Measurements from ENCODE around the gene FAM174A.

Gene FAM174A

DNA sequence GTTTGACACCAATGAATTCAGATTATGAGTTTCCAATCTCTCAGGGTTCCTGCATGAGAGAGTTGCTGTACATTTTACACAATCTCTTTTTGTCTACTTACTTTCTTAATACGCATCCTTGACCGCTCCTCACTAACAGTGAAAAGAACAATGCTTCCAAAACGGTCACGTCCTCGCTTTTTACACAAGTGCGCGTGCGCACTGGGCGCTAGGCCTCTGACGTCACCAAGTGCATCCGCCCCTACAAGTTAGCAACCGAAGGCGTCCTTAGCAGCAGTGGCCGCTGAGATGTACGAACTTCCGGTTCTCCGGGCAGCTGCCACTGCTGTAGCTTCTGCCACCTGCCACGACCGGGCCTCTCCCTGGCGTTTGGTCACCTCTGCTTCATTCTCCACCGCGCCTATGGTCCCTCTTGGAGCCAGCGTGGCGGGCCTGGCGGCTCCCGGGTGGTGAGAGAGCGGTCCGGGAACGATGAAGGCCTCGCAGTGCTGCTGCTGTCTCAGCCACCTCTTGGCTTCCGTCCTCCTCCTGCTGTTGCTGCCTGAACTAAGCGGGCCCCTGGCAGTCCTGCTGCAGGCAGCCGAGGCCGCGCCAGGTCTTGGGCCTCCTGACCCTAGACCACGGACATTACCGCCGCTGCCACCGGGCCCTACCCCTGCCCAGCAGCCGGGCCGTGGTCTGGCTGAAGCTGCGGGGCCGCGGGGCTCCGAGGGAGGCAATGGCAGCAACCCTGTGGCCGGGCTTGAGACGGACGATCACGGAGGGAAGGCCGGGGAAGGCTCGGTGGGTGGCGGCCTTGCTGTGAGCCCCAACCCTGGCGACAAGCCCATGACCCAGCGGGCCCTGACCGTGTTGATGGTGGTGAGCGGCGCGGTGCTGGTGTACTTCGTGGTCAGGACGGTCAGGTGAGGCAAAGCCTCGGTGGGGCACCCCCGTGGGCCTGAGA lies at the start of gene FAM174A:
FAM174A (plus strand) TSS at position 315 of the 946 bp plus-strand sequence; CDS start at position 472, 157 bp downstream.
- peak; percentile 90 for DNase-seq (ENCODE audit: low spot score)

DNA sequence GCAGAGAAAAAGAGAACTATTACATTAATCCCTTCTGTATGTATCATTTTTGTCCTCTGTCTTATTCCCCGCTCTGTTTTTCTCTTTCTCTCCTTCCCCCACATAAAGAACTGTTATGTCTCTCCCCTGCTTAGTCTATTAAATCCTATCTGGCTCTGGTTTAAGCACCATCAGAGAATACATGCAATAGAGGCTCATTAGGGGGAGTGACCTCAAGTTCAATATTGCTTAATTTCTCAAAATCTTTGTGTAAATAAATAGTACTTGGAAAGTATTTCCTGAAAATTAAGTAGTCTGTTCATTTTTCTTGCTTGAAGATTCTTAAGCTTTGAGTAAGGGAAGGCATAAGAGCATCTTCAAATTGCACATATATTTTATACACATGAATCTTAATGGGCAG lies 41.2 kb upstream of the FAM174A start:
- DNase-seq (ENCODE audit: low spot score), result no peak

DNA sequence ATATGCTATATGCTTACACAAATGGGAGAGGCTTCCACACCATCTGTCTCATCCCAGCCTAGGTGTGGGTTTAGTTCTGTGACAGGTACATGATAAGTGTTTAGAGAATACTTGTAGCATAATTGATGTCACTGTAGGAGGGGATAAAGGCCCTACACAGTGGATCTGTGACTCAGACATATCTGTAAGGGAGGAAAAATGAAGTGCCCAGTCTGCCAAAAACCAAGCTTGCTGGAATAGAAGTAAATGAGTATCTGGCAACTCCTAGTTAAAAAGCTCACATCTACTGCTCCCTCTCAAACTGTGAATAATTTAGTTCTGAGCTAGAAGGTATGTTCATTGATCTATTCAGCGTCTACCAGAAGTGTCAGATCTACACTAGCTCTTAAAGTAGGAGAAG lies 38.9 kb upstream of the FAM174A start:
- no peak for DNase-seq (ENCODE audit: low spot score)

DNA sequence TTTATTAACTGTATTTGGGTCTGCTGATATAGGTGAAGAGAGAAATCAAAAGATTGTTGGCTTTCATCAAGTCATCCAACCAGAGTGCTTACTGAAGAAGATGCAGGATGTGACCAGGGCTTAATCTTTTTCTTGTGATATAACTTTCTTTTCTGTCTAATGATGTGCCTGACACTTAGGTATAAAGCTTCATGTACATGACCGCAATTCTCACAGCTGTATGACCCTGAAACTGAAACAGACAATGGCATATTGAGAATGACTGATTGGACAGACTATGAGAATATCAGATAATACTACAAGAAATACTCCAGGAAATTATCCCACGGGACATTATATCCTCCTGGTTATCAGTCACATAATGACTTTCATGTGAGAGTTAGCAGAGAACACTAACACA lies 32.5 kb upstream of the FAM174A start:
- DNase-seq (ENCODE audit: low spot score), result no peak

DNA sequence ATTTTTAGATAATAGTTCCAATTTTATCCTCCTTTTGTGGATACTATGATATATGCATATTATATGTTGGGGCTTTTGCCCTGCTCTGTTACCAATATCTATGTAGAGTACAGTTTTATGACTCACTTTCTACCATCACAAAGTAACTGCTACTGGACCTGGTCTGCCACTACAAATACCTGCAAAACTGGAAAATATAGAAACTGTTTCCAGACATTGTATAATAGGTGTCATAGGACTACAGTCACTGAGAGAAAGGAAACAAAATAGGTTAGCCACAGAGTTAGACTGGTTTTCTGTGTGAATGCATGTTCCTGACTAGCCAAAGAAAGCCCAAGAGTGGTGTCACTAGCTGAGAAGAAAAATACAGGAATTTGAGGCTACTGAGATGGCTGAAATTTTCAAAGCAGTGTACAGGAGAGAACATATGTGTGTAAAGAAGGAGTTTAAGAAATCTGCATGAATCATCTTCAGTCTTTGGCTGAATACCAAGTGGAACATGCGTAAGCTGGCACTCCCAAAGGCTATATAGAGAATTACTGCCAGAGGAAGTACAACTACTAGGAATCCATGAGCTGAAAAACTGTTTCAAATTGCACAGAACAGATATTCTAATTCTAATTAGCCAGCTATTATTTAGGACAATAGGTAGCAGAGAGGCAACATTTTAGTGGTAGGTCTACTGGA lies 29.0 kb upstream of the FAM174A start:
- DNase-seq (ENCODE audit: low spot score), result no peak

DNA sequence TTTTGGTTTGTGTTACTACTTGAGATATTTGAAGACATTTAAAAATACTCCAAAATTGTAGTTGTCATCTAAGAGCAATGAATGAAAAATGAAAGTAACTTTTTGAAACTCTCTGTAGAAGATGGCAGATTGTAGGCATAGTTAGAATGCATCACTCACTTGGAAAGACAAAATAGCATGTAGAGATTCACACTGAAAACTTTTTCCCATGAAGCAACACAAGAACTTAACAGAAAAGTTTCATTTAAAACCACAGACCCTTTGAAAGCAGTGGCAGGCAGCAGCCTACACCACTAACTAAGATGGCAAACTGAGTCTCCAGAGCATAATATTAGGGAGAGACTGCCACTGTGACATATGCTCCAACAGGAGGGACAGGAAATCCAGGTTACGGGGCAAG lies 18.9 kb upstream of the FAM174A start:
- no peak for DNase-seq (ENCODE audit: low spot score)

DNA sequence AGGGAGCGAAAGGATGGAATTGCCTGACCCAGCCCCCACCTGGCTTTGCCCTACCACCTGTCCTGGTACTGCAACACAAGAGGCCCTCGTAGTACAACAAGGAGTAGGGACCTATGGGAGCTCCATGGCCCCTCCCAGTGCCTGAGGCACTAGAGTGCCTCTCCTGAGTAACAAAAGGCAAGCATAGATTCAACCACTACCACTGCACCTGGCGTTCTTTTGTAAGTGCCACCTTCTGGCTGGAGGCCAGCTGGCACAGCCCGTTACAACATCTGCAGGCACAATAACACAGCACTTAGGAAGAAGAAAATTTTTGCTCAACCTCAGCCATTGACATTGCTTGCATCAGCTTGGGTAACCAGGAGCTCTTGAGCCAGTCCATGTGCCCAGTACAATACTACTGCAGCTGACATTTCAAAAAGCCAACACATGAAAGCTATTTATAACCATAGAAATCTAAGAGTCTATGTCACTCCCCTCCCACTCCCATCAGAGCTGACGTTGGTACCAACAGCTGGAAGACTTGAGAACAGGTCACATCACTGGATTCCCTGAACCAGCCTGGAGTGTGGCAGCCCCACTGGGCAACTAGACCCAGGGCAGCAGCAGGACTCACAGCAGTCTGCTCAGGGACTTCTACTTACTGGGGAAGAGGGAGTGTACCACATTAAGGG lies 17.7 kb upstream of the FAM174A start:
- DNase-seq (ENCODE audit: low spot score), result peak; percentile 33

DNA sequence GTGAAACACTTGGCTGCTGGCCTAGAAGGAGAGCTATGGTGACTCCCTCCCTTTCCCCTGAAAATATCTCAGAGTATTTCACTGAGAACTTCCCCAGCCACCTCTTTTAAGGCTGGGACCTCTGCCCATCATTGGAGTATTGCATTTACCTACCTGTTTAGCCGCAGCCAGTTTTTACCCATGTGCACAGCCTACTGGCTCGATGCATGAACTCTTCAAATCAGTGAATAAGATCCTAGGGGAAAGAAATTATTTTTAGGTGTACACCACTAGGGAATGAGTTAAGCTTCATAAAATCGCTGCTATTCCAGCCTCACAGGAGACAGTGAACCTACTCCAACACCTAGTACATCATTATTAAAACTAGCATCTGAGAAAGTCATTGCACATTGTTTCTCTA lies 16.8 kb upstream of the FAM174A start:
- no peak for DNase-seq (ENCODE audit: low spot score)

DNA sequence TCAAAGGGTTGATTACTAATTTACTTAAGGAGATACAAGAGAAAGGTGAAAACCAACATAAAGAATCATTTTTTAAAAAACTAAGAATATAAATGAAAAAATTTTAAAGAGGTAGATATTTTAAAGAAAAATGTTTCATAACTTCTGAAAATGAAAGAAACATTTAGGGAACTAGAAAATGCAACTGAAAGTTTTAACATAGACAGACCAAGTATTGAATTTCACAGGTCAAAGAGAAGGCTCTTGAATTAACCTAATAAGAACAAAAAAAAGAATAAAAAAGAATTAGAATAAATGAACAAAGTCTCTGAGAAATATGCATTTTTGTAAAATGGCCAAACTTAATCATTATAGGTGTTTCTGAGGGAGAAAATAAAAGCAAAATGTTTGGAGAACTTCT lies 16.1 kb upstream of the FAM174A start:
- no peak for DNase-seq (ENCODE audit: low spot score)

DNA sequence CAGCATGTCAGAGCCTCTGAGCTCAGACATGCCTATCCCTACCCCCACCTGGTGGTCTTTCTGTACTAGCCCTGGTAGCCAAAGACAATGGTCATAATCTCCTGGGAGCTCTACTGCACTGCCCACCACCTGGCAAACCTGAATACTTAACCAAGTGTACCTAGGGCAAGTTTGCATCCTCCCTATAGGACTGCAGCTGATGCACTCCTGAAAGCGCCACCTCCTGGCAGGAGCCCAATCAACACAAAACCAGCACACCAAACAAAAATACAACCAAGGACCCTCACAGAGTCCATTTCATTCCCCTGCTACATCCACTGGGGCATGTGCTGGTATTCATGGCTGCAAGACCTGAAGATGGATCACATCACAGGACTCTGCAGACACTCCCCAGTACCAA lies 14.8 kb upstream of the FAM174A start:
- DNase-seq (ENCODE audit: low spot score), result no peak

DNA sequence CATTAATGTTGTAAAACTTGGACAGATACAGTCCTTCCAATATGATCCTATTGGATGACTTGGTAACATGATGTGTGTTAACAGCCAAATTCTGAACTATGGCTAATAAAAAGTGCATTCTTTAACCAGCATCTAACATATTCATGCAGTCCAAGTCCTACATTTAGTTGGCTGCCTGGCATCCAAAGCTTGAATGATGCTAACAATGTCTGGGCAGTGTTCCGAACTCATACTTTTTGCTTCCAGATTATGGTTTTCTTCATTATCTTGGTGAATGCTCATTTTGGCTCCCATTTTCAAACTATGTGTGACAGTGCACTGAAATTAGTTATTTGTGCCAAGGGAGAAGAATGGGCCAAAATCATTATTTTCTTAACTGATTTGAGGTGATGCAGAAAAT lies 2.8 kb downstream of the FAM174A start:
- DNase-seq (ENCODE audit: low spot score), result no peak

DNA sequence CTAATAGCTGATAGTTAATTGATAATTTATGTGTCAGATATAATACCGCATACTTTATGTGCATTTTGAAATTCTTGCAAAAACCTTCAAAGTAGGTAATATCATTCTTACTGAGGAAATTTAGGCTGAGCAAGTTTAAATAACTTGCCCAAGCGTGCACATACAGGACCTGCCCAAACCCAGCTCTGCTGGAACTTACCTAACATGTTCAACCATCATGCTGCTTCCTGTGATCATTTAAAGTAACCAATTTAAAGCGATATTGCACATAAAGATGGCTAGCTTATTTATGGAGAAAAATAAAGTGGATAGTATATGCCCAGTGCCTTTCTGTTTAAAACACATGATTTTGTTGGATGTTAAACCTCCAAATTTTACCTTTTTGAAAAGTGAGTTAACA lies 4.3 kb downstream of the FAM174A start:
- DNase-seq (ENCODE audit: low spot score), result no peak

DNA sequence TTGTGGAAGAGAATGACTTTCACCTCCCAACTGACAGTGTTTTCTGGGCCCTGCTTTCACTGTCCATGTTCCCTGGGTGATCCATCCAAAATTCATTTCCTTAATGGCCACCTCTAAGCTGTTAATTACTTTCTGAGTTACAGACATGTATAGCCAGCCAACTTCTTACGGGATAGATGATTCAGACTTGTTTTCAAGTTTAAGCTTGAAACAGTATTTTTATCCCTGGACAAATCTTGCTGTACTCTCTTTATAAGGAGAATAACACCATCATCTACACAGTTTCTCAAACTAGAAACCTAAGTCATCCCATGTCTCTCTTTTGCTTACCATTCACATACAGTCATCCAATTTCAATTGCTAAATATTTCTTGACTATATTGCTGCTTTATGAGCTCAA lies 6.9 kb downstream of the FAM174A start:
- DNase-seq (ENCODE audit: low spot score), result no peak

DNA sequence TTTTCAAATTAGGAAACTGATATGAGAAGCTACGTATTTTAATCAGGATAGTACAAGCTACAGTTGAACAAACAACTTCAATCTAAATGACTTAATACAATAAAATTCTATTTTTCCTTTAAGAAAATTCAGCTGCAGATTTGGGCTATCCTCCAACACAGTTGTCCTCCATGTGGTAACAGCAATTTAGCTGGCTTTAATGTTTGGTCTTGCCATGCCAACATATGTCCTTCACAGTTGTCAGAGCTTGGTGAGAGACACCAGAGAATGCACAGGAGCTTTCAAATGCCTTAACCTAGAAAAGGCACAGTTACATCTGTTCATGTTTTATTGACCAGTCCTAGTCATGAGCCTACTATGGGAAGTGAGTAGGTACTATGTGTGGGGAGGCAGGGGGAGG lies 10.8 kb downstream of the FAM174A start:
- DNase-seq (ENCODE audit: low spot score), result no peak

DNA sequence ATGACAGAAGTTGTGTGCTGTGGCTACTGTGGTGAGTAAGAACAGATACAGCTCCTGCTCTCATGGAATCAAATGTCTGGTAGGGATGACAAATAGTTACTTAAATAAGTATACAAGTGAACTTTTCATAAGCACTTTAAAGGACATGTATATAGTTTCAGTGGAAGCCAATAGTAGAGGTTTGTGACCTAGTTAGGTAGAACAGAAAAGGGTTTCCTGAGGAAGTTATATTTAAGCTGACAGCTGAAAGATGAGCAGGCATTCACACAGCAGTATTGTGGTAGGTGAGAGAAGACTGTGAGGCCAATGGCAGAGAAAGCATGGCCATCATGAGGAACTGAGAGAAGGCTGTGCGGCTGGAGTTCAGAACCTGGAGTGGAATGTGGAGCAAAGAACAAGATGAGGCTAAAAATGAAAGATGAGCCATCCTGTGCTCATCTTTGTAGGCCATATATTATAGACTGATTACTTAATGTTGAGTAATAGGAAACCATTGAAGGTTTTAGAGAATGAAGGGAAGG lies 15.4 kb downstream of the FAM174A start:
- DNase-seq (ENCODE audit: low spot score), result no peak

DNA sequence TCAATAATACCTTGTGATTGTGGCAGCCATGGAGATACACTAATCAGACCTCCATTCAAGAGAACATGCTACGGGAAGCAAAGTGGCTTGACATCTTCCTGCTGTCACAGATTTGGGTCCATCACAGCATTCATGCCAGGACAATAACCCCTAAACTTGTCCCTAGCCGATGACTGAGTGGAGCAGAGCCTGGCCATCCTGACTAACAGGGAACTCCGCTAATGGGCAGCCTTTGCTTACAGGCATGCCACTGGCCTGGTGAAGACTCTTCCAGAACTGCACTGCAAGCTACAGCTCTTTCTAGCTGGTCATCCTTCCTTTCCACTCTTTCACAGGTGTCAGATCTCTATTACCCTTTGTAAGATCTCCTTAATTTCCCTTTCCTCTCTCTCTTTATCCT lies 16.0 kb downstream of the FAM174A start:
- DNase-seq (ENCODE audit: low spot score), result no peak

DNA sequence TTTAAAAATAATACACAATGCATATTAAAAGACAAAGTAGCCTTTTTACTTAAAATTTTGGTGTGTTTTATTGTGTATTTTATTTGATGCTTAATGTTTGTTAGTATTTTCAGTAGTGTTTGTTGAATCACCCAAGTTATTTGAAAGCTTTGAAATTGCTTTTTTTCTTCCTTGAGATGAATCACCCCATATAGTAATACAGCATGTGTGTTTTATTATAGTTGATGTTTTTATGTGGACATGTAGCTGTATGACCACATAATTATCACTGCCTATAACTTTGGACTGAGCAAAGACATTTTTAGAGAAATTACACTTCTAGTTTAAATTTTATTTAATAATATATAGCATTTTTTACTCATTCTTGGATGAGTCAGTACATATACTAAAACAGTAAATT lies 18.0 kb downstream of the FAM174A start:
- no peak for DNase-seq (ENCODE audit: low spot score)

DNA sequence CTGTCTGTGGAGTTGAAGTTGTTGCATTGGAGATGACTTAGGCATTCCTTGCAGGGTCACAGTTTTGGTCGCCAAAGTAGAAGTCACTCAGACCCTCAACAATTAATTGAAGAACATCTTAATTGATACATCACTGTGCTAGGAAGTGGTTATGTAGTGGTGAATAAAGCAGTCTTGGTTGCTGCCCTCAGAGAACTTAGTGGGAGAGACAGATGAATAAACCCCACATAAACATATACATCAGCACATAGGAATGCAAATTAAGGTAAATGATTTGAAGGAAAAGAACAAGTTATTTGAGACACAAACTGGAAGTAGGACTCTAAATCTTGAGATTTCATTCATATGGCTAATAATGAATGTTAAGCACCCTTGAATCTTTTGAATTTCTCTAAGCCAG lies 25.7 kb downstream of the FAM174A start:
- no peak for DNase-seq (ENCODE audit: low spot score)

DNA sequence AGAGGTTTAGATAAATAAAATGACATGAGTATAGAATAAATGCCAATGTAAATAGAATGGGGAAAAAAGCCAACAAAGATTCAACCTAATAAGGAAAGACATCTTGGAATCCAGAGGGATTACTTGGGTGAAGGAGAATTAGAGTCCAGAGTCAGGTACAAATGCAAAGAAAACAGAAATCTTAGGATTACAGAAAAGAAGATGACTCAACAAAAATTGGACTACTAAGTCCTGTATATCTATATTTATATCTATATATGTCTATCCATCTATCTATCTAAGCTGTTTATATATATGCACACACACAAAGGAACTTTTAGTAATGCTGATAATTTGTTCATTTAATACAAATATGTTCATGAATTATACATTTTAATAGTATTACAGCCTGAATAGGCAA lies 27.6 kb downstream of the FAM174A start:
- no peak for DNase-seq (ENCODE audit: low spot score)

DNA sequence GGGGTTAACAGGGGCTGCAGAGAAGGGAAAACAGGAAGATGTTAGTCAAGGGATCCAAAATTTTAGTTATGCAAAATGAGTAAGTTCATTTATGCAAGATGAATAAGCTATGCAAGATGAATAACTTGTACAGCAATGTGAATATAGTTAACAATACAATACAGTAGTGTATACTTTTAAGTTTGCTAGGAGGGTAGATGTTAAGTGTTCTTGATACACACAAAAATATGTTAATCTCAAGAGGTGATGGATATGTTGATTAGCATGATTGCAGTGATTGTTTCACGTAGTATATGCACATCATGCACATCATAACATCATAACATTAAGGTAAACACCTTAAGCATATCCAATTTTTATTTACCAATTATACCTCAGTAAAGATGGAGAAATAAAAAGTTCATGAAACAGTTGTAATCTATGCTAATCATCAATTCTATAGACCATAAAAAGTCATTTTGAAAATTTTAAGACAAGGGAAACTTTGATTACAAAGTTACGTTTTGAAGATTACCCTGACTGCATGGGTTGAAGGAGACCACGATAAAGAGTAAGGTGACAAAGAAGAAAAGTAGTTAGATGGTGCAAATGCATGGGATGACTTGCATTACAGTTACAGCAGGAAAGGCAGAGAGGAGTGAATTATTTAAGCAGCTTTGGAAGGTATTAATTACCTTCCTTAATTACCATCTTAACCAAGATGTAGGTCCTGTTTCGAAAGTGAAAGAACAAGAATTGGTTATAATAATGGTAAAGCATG lies 31.4 kb downstream of the FAM174A start:
- DNase-seq (ENCODE audit: low spot score), result no peak

DNA sequence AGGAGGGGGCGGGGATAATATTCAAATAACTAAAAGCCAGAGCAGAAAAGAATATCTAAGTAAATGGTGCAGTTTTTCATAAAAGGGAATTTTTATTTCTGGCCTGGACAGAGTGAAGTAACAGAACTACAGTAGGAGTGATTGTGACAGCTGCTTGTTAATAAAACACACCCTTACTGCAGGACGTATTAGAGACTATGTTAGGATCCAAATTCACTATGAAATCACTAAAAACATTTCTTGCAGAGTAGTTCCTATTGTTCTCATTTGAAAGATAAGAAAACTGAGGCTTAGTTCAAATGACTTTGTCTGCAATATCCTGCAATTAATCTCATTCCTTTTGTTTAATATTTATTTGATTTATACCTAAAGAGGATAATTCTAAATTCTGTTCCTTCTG lies 39.5 kb downstream of the FAM174A start:
- no peak for DNase-seq (ENCODE audit: low spot score)

DNA sequence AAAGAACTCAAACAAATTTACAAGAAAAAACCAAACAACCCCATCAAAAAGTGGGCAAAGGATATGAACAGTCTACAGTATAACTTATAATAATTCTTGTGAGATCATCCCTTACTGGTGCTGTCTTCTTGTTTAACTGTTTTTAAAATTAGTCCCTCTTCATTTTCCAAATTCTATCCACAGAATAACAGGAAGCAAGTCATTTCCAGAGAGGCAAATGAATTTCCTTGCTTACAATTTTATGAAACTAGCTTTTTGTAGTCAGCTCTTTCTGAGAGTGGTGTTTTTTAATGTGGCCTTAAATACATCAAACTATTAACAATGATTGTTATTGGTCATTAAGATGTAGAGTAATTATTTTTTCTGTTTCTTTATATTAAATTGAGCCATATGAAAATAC lies 40.6 kb downstream of the FAM174A start:
- DNase-seq (ENCODE audit: low spot score), result no peak
